GOT3 (cell line): ENCODE results near the gene INVS.
A peak's percentile ranks its signal among the peaks of the same experiment; 100 is the strongest.
"Not testable (repeated sequence)": the region's sequence is repeated elsewhere in the genome, so short reads cannot be mapped to it uniquely, and the experiment has no call there.

Experiments used
- DNase-seq: peaks from one replicate; lab custom pipeline; 2025; ENCODE audit warnings: mixed read lengths; lab: John Stamatoyannopoulos, UW

The INVS gene

GRCh38 chr9:100083448-100084127 lies 15.5 kb upstream of the INVS start:
- no peak for DNase-seq

- DNase-seq, result no peak
Measured at GRCh38 chr9:100084128-100084453, 15.0 kb upstream of the INVS start.

DNA sequence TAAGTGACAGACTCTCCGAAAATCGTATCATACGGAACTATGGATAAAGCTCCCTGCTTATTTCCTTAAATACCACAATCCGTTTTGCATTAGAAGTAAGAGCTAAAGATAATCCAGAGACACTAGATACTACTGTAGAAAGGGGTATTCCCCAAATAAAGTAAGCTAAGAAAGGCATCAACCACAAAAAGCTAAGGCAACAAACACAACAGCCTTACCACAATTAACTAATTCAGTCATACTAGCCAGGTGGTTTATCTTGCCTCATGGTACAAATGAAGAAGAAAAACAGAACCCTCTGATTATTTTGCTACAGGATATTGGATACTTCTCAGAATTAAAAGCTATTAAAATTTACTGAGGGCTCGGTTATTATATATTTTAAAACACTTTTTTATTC lies 14.3 kb upstream of the INVS start:
- DNase-seq, result no peak

GRCh38 chr9:100086097-100086635 lies 12.9 kb upstream of the INVS start:
- no peak for DNase-seq

- no peak for DNase-seq
Measured at GRCh38 chr9:100087218-100087617, 11.8 kb upstream of the INVS start.

DNA sequence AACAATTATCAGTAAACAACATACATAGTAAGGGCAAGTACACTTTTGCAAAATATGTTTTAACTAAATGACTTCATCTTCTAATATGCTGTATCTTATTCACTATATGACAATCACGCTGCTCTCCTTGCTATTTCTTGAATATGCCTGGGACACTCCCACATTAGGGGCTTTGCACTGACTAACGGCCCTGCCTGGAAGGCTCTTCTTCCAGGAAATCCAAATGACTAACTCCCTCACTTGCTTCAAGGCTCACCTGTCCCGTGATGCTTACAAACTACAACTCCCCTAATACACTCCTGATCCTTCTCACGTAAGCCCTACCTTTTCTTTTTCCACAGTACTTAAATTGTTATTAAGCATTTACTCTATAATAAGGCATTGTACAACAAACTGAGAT lies 10.8 kb upstream of the INVS start:
- no peak for DNase-seq

GRCh38 chr9:100090880-100091279 lies 8.2 kb upstream of the INVS start:
- DNase-seq, result no peak

DNA sequence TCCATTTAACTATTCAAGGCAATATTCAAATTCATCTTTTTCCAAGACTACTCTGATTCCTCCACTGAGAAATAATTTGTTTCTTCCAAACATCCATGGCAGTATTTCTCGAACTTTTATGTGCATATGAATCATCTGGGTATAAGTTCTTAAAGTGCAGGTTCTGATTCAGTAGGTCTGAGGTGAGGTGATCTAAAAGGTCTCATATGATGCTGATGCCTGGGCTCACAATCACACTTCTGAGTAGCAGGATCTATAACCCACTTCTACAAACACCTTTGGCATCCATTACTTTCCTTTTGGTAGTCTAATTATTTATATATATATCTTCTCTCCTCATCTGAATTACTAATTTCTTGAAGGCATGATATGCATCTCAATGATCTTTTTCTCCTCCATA lies 7.4 kb upstream of the INVS start:
- DNase-seq, result no peak

GRCh38 chr9:100092066-100092465 lies 7.0 kb upstream of the INVS start:
- DNase-seq, result no peak

DNA sequence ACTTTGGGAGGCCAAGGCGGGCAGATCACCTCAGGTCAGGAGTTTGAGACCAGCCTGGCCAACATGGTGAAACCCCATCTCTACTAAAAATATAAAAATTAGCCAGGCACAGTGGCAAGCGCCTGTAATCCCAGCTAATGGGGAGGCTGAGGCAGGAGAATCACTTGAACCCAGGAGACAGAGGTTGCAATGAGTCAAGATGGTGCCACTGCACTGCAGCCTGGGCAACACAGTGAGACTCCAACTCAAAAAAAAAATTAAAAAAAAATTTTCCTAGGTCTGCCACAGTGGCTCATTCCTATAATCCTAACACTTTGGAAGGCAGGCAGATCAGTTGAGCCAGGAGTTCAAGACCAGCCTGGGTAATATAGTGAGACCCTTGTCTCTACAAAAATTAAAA lies 4.6 kb upstream of the INVS start:
- not testable (repeated sequence) for DNase-seq

GRCh38 chr9:100096378-100096916 lies 2.6 kb upstream of the INVS start:
- DNase-seq, result no peak

GRCh38 chr9:100098046-100098886 lies 777 bp upstream of the INVS start:
- DNase-seq, result no peak

DNA sequence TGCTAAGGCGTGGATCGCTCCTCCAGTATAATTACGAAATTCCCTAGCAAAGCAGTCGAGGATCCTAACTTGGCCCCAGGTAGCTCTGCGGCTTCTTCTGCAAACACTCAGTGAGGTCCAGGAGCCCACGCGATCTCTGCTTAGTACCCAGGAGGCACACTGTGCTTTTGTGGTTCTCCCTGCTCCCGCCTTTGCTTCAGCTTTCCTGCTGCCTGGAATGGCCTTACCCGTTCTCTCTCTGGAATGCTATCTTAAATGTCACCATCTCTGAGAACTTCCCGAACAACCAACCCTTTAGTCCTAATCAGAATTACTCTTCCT lies 639 bp downstream of the INVS start:
- no peak for DNase-seq

GRCh38 chr9:100100146-100100667 lies 1.2 kb downstream of the INVS start:
- DNase-seq, result no peak

DNA sequence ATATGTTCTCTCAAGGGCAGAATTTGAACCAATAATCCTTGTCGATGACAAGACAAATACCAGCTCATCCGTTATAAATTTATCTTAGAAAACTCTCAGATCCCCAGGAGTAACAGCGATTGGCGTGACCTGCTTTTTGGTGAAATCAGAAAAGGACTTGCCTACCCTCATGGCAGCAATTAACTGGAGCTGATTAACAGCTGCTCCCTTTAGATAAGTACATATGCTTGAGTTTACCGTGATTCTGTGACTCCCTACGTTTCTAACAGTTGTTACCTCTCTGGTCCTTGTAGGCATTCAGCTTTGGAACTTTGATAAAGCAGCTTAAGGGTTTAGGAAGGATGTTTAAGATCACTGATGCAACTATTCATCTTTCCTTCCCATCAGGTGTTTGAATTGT lies 2.6 kb downstream of the INVS start:
- no peak for DNase-seq

DNA sequence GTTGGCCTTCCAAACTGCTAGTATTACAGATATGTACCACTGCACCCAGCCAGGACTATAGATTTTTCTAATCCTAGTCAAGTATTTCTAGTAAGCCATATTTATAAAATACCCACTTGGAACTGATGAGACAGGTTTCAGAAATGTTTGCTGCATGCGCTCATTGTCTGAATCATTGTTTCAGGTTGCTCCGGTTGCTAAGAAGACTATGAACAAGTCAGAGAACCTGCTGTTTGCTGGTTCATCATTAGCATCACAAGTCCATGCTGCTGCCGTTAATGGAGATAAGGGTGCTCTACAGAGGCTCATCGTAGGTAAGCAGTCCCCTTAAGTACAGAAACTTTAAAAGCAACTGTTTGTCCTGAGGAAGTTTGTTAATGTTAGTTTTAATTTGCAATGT lies 5.3 kb downstream of the INVS start:
- no peak for DNase-seq

DNA sequence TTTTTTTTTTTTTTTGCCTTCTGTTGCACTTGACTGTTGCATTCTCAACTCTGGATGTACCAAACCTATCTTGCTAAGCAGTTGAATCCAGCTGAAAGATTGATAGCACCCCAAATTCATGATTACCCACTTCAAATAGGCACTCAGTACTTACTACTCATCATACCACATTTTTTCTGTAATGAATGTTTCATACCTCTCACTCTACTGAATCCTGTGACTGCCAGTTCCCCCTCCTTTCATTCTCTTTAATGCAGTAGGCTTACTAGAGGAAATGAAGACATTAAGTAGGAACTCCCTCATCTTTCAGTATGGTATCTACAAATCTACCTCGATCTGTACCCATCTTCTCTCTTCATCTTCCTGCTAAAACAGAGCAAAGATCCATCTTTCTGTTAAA lies 6.8 kb downstream of the INVS start:
- no peak for DNase-seq

DNA sequence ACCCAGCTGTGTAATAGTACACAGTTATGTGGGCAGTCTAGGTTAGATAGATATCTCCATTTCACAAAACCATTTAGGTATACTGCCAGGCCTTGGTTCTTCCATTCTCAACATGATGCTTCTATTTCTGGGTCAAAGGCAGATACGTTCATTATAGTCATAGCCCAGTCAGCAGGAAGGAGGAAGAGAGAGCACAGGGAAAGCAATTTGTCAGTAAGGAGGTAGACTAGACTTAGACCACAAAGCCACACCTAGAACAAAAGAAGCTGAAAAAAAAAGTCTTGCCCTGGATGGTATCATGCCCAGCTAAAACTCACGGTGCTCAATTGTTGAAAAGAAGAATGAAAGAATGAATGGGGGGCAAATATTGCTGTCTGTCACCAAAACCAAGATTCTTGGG lies 7.6 kb downstream of the INVS start:
- no peak for DNase-seq

DNA sequence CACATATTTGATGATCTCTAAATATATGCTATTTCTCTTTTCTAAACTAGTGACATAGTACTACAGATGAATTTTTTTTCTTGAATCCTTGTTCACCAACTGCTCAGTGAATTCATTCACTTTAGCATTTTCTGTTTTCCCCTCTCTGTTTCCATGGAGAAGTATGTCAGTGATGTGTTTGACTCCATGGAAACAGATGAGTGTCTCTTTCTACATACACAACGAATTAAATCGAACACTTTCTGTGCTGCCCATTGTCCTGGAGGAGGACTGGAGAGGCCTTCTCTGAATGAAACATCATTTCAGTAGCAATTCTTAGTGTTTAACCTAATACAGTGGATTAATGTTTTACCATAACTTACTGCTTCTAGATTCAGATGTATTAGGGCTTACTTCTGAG lies 9.5 kb downstream of the INVS start:
- DNase-seq, result no peak

- peak; percentile 20 for DNase-seq
Measured at GRCh38 chr9:100111235-100111634, 12.2 kb downstream of the INVS start.

DNA sequence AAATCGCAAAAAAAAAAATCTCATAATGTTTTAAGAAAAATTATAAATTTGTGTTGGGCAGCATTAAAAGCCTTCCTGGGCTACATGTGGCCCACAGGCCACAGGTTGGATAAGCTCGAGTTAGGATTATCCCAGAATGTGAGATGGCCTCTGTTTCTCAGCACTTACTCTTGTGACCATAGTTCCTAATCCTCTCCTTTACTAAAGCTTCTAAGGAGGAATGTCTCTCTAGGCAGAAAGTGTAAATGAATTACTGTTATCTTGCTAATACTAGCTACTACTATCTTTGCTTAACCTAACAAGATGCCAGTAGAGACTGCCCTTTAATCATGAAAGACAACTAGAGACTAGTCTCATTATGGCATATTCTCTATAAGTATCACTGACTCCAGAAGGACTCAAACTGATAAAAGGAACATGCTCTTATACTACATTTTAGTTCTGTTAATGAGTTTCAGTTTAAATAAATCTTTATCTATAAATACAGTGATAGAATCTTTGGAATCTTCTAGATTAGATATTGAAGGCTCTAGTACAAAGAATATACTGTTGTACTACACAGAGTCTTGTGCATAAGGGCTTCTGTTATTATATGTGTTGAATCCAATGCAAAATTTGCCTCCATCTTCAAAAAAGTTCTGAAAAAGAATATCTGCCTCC lies 13.8 kb downstream of the INVS start:
- no peak for DNase-seq

GRCh38 chr9:100117316-100117715 lies 18.3 kb downstream of the INVS start:
- DNase-seq, result no peak

DNA sequence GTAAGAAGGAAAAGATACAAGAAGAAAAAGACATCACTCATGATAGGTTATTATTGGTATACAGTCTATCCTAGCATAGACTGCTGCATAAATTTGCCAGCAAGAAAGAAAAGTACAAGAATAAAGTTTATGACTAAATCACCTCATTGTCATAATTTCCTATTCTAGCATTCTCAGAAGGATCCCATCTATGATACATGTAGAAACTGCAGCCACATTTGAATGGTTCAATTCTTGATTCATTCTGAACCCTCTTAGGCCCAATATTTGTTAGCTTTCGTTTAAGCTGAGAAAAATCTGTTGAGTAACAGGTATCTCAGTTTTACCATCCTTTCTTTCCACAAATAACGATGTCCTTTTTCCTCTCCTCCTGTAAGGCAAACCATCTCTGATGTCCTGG lies 21.2 kb downstream of the INVS start:
- DNase-seq, result no peak
